ENCODE measurements around the gene MUC16.
"Not testable (repeated sequence)": the region's sequence is repeated elsewhere in the genome, so short reads cannot be mapped to it uniquely, and the experiment has no call there.

The MUC16 gene

GRCh38 chr19:9009935-9010651 lies at the start of gene MUC16:
TSS of gene MUC16 (minus strand) at chr19:9010409.
- TF ChIP-seq, protein P1, sequence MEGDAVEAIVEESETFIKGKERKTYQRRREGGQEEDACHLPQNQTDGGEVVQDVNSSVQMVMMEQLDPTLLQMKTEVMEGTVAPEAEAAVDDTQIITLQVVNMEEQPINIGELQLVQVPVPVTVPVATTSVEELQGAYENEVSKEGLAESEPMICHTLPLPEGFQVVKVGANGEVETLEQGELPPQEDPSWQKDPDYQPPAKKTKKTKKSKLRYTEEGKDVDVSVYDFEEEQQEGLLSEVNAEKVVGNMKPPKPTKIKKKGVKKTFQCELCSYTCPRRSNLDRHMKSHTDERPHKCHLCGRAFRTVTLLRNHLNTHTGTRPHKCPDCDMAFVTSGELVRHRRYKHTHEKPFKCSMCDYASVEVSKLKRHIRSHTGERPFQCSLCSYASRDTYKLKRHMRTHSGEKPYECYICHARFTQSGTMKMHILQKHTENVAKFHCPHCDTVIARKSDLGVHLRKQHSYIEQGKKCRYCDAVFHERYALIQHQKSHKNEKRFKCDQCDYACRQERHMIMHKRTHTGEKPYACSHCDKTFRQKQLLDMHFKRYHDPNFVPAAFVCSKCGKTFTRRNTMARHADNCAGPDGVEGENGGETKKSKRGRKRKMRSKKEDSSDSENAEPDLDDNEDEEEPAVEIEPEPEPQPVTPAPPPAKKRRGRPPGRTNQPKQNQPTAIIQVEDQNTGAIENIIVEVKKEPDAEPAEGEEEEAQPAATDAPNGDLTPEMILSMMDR (conservative IDR thresholded peaks at IDR 0.05) = no peak
- no peak within 1 kb of the TSS for H3K27ac ChIP-seq

GRCh38 chr19:9058905-9059667 lies 48.9 kb upstream of the MUC16 start:
- no peak overlapping the region for H3K27ac ChIP-seq
- TF ChIP-seq, protein P1 (conservative IDR thresholded peaks at IDR 0.05) = no peak

DNA sequence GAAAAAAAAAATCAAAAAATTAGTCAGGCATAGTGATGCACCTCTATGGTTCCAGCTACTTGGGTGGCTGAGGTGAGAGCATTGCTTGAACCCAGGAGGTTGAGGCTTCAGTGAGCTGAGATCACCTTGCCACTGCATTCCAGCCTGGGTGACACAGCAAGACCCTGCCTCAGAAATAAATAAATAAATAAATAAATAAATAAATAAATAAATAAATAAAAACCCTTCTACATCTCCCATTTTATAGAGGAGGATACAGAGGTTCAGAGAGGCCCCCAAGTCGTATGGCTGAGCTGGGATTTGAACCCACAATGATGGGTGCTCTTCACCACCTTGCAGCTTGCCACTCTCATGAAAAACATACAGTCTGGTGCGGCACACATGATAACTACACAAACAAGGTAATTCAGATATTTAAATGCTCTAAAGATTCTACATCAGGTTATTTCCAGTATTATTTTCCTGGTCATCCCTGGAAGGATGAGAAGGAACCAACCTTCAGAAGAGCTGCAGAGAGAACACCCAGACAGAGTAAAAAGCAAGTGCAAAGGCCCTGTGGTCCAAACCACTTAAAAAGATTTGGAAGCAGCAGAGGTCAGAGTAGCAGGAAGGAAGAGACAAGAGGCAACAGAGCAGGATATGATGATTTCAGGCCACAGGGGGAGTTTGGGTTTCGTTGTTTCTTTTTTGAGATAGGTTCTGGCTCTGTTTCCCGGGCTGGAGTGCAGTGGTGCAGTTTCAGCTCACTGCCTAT lies 47.5 kb upstream of the MUC16 start:
- no peak overlapping the region for H3K27ac ChIP-seq

DNA sequence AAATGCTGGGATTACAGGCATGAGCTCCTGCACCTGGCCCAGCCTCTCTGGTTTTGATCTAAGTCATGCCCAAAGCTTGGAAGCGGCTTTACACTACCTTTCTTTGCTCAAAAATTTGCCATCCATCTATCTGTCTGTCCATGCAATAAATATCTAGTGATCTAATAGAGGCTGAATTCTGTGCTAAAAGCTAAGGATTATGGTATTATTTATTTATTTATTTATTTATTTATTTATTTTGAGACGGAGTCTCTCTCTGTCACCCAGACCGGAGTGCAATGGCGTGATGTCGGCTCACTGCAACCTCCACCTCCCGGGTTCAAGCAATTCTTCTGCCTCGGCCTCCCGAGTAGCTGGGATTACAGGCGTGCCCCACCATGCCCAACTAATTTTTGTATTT lies 45.9 kb upstream of the MUC16 start:
- not testable (repeated sequence) for H3K27ac ChIP-seq

More for the DNA sequence above, 47.5 kb upstream of the MUC16 start:
- TF ChIP-seq, protein P1 (conservative IDR thresholded peaks at IDR 0.05) = no peak

GRCh38 chr19:9054765-9055164 lies 44.6 kb upstream of the MUC16 start:
- TF ChIP-seq, protein P1 (conservative IDR thresholded peaks at IDR 0.05) = no peak
- no peak overlapping the region for H3K27ac ChIP-seq

- TF ChIP-seq, protein P1 (conservative IDR thresholded peaks at IDR 0.05) = no peak
- H3K27ac ChIP-seq = no peak overlapping the region
Observed at GRCh38 chr19:9054207-9054606, 44.0 kb upstream of the MUC16 start.

GRCh38 chr19:9053674-9054073 lies 43.5 kb upstream of the MUC16 start:
- not testable (repeated sequence) for H3K27ac ChIP-seq

DNA sequence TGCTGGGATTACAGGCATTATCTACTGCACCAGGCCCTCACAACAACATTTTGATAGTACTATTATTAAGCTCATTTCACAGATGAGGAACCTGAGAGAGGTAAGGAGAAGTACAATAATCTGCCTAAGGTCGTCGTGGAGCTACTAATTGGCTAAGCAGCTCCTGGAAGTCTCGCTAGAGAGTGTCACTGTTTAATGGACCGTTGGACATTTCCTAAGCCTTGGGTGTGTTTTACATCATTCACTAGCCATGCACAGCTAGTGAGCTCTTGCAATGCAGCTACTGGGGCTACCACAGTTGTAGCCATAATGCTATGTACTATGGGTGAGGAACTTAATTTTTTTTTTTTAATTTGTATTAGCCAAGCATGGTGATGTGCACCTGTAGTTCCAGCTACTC lies 42.7 kb upstream of the MUC16 start:
- TF ChIP-seq, protein P1 (conservative IDR thresholded peaks at IDR 0.05) = no peak
- H3K27ac ChIP-seq = no peak overlapping the region
